Neural progenitor cell (in vitro differentiated cells): ENCODE results near the gene DCDC2. TPM values are rescaled to one million over a fixed set of nuclear protein-coding genes. Genes with fewer than 3 reads are reported as not detected.

Experiments used
- DNase-seq: peaks from one replicate; pipeline ENCODE4 v3.0.0-alpha.2; 2016; ENCODE audit warnings: low spot score
- H2AFZ ChIP-seq: fragments of 200-600 bp; sonication (generic); replicated peaks from 2 replicates; pipeline ENCODE4 v1.6.1; 2016; ENCODE audit warnings: antibody characterized with exemption
- H3F3A ChIP-seq: fragments of 200-600 bp; sonication (generic); 2 replicates; pipeline ENCODE4 v1.6.1; 2016; ENCODE audit warnings: antibody characterized with exemption, low read depth
- H3K27ac ChIP-seq: fragments of 200-600 bp; sonication (generic); 2 replicates; pipeline ENCODE4 v1.5.1; 2016; ENCODE audit warnings: mild to moderate bottlenecking
- H3K27me3 ChIP-seq: fragments of 200-600 bp; sonication (generic); 2 replicates; pipeline ENCODE4 v1.6.1; 2016; ENCODE audit warnings: mild to moderate bottlenecking, moderate library complexity
- H3K36me3 ChIP-seq: fragments of 200-600 bp; sonication (generic); 2 replicates; pipeline ENCODE4 v1.5.1; 2016
- H3K4me1 ChIP-seq: fragments of 200-600 bp; sonication (generic); 2 replicates; pipeline ENCODE4 v1.6.1; 2016; ENCODE audit warnings: mixed run types
- H3K4me2 ChIP-seq: fragments of 200-600 bp; sonication (generic); 2 replicates; pipeline ENCODE4 v1.6.1; 2016
- H3K4me3 ChIP-seq: fragments of 200-600 bp; sonication (generic); 2 replicates; pipeline ENCODE4 v1.5.1; 2016
- H3K79me2 ChIP-seq: fragments of 200-600 bp; sonication (generic); 2 replicates; pipeline ENCODE4 v1.6.1; 2016; ENCODE audit warnings: low read depth
- H3K9ac ChIP-seq: fragments of 200-600 bp; sonication (generic); 2 replicates; pipeline ENCODE4 v1.6.1; 2016
- H3K9me3 ChIP-seq: fragments of 200-600 bp; sonication (generic); 2 replicates; pipeline ENCODE4 v1.5.1; 2016; ENCODE audit warnings: low read depth
- H4K20me1 ChIP-seq: fragments of 200-600 bp; sonication (generic); 2 replicates; pipeline ENCODE4 v1.6.1; 2016; ENCODE audit warnings: low read depth
- H3K27ac Mint-ChIP-seq: 3 replicates; pipeline ENCODE4 v1.8.0; 2021; ENCODE audit warnings: mixed read lengths
- H3K27me3 Mint-ChIP-seq: 2 replicates; pipeline ENCODE4 v1.8.0; 2022; ENCODE audit warnings: low read depth, mild to moderate bottlenecking, inconsistent platforms, moderate library complexity, mixed read lengths; ENCODE audit not compliant: insufficient read depth
- H3K36me3 Mint-ChIP-seq: 3 replicates; pipeline ENCODE4 v1.8.0; 2021; ENCODE audit warnings: mixed read lengths
- H3K4me1 Mint-ChIP-seq: 3 replicates; pipeline ENCODE4 v1.8.0; 2021; ENCODE audit warnings: mixed read lengths
- H3K4me3 Mint-ChIP-seq: 3 replicates; pipeline ENCODE4 v1.8.0; 2021; ENCODE audit warnings: mild to moderate bottlenecking, moderate library complexity, mixed read lengths
- H3K9me3 Mint-ChIP-seq: 3 replicates; pipeline ENCODE4 v1.8.0; 2020; ENCODE audit warnings: mixed read lengths
- CTCF ChIP-seq: fragments of 200-600 bp; sonication (generic); IDR thresholded peaks from 2 replicates; pipeline ENCODE4 v1.5.1; 2017; ENCODE audit warnings: antibody characterized with exemption, mild to moderate bottlenecking
- EZH2 ChIP-seq: fragments of 200-600 bp; sonication (generic); IDR thresholded peaks from 2 replicates; pipeline ENCODE4 v1.6.1; 2017; ENCODE audit warnings: antibody characterized with exemption, mild to moderate bottlenecking, moderate library complexity
- EZH2phosphoT487 ChIP-seq: fragments of 200-600 bp; sonication (generic); IDR thresholded peaks from 2 replicates; pipeline ENCODE4 v1.6.1; 2017; ENCODE audit warnings: antibody characterized with exemption
- total RNA-seq: library from RNA; depleted of rRNA; stranded (reverse); fragments of >200 nt; gene quantifications from 2 replicates; pipeline ENCODE4 v1.2.3, GENCODE V29; 2015; ENCODE audit warnings: low replicate concordance

Gene DCDC2
- total RNA-seq, 1 donor from 2014 or later, result not detected

GRCh38 chr6:24391756-24392405, 34.0 kb upstream of the DCDC2 start:
- Histone ChIP-seq H3K9me3 (no peaks in the 10 kb centered on the region), H3K4me1 (no peaks in the 10 kb centered on the region), H3K36me3 (no peaks in the 10 kb centered on the region), H4K20me1 (no peaks in the 10 kb centered on the region), H3K27me3 (no peaks in the 10 kb centered on the region), H3K79me2 (no peaks in the 10 kb centered on the region), H3K4me3 (no peak overlapping the region), H3K9ac (no peak overlapping the region), H3K27ac (no peak overlapping the region), H3F3A (no peaks in the 10 kb centered on the region), H3K4me2 (no peak overlapping the region), H2AFZ (no peak overlapping the region)
- H3K4me1 Mint-ChIP-seq, result no peaks in the 10 kb centered on the region
- H3K27ac Mint-ChIP-seq, result no peak overlapping the region
- H3K4me3 Mint-ChIP-seq, result no peak overlapping the region
- TF ChIP-seq EZH2 (no peak), CTCF (no peak), EZH2phosphoT487 (no peak)
- H3K27me3 Mint-ChIP-seq, result no peaks in the 10 kb centered on the region
- peaks cover 8% of the 10 kb centered on the region for H3K9me3 Mint-ChIP-seq
- DNase-seq, result no peak
- H3K36me3 Mint-ChIP-seq, result no peaks in the 10 kb centered on the region

- H3K9ac ChIP-seq, result no peak overlapping the region
- H3K4me1 ChIP-seq, result no peaks in the 10 kb centered on the region
- no peaks in the 10 kb centered on the region for H3F3A ChIP-seq
- DNase-seq, result no peak
- Mint-ChIP-seq H3K27me3 (no peaks in the 10 kb centered on the region), H3K27ac (no peak overlapping the region), H3K9me3 (peaks cover 2% of the 10 kb centered on the region), H3K36me3 (no peaks in the 10 kb centered on the region), H3K4me3 (no peak overlapping the region), H3K4me1 (no peaks in the 10 kb centered on the region)
- H4K20me1 ChIP-seq, result no peaks in the 10 kb centered on the region
- no peaks in the 10 kb centered on the region for H3K79me2 ChIP-seq
- no peaks in the 10 kb centered on the region for H3K27me3 ChIP-seq
- H3K4me2 ChIP-seq, result no peak overlapping the region
- H3K9me3 ChIP-seq, result no peaks in the 10 kb centered on the region
- H2AFZ ChIP-seq, result no peak overlapping the region
- H3K27ac ChIP-seq, result no peak overlapping the region
- TF ChIP-seq EZH2phosphoT487, result no peak
- no peak for TF ChIP-seq EZH2
- TF ChIP-seq CTCF, result no peak
- H3K36me3 ChIP-seq, result no peaks in the 10 kb centered on the region
- no peak overlapping the region for H3K4me3 ChIP-seq
Measured at GRCh38 chr6:24391208-24391607, 33.3 kb upstream of the DCDC2 start.

GRCh38 chr6:24387818-24388217, 30.0 kb upstream of the DCDC2 start:
- no peaks in the 10 kb centered on the region for H3K36me3 Mint-ChIP-seq
- H3K79me2 ChIP-seq, result no peaks in the 10 kb centered on the region
- H3F3A ChIP-seq, result no peaks in the 10 kb centered on the region
- no peak overlapping the region for H3K4me3 Mint-ChIP-seq
- H3K27me3 Mint-ChIP-seq, result no peaks in the 10 kb centered on the region
- H3K4me1 Mint-ChIP-seq, result no peaks in the 10 kb centered on the region
- no peaks in the 10 kb centered on the region for H3K9me3 ChIP-seq
- H3K4me2 ChIP-seq, result no peak overlapping the region
- no peak overlapping the region for H3K27ac Mint-ChIP-seq
- H3K9me3 Mint-ChIP-seq, result peaks cover 2% of the 10 kb centered on the region
- H3K27ac ChIP-seq, result no peak overlapping the region
- H2AFZ ChIP-seq, result no peak overlapping the region
- no peaks in the 10 kb centered on the region for H3K36me3 ChIP-seq
- H4K20me1 ChIP-seq, result no peaks in the 10 kb centered on the region
- no peak overlapping the region for H3K4me3 ChIP-seq
- no peak for TF ChIP-seq EZH2
- TF ChIP-seq CTCF, result no peak
- no peak for DNase-seq
- H3K9ac ChIP-seq, result no peak overlapping the region
- H3K4me1 ChIP-seq, result no peaks in the 10 kb centered on the region
- H3K27me3 ChIP-seq, result no peaks in the 10 kb centered on the region
